GM19324 (cell line): Measurements from ENCODE around the gene ATG4B.

ENCODE experiments used
- ATAC-seq: cut with Tn5 transposase; IDR thresholded peaks from one replicate; pipeline ENCODE4 v1.9.1; 2021; ENCODE audit warnings: mild to moderate bottlenecking, moderate library complexity; ENCODE audit not compliant: unreplicated experiment, low FRiP score

The ATG4B gene

GRCh38 chr2:241637795-241638660 lies 535 bp downstream of the ATG4B start:
- ATAC-seq = peak; percentile 10

- no peak for ATAC-seq
These were observed 1.4 kb downstream of the ATG4B start for GRCh38 chr2:241638940-241639339.

GRCh38 chr2:241639385-241639784 lies 1.9 kb downstream of the ATG4B start:
- ATAC-seq = no peak

GRCh38 chr2:241640165-241640795 lies 2.8 kb downstream of the ATG4B start:
- no peak for ATAC-seq

DNA sequence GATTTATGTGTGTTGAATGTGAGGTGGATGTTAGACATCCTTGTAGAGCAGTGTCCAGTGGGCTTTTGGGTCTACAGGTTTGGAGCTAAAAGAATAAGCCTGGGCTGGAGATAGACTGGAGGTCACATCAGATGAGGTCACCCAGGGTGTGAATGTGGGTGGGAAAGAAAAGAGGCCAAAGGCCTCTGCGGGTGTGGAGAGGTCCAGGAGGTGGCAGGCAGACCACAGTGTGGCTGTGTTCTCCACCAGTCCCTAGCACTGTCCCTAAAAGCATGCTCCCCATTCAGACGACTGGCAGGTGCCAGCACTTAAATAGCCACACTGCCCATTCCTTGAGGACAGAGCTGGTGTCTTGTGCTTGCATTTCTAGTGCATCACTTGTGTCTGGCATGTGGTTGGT lies 4.1 kb downstream of the ATG4B start:
- ATAC-seq = no peak

- no peak for ATAC-seq
These were observed 7.8 kb downstream of the ATG4B start for GRCh38 chr2:241645056-241645914.

- no peak for ATAC-seq
These were observed 8.6 kb downstream of the ATG4B start for GRCh38 chr2:241645915-241646645.

- no peak for ATAC-seq
These were observed 11.0 kb downstream of the ATG4B start for GRCh38 chr2:241648453-241648852.

- no peak for ATAC-seq
These were observed 11.9 kb downstream of the ATG4B start for GRCh38 chr2:241649404-241649803.

DNA sequence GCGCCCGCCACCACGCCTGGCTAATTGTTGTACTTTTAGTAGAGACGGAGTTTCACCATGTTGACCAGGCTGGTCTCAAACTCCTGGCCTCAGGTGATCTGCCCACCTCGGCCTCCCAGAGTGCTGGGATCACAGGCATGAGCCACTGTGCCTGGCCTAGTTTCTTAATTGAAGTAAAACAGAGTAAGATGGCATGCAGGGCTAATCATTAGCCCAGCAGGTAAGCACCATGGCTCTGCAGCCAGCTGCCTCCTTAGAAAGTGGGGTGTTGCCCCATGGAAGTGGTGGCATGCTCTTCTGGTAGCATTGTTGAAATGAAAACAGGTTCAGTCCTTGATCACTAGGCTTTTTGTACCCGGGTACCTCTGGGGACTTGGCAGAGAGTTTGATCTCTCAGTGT lies 12.4 kb downstream of the ATG4B start:
- no peak for ATAC-seq

DNA sequence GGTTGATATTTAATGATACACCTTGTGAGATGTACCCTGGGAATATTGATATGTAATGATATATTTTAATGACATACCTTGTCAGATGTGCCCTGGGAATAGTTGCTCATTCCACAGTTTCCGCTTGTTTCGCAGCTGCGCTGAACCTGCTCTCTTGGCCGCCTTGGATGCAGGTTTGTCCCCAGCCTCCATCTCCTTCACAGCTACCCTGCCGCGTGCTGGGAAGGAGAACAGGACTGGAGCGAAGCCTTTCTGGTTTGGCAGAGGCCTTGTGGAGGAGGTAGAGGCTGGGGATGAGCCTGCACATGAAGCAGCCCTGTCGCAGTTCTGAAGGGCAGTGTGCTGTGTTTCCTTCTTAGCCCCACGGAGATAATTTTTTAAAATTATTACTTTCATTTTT lies 14.6 kb downstream of the ATG4B start:
- no peak for ATAC-seq

GRCh38 chr2:241652722-241653121 lies 15.2 kb downstream of the ATG4B start:
- no peak for ATAC-seq

DNA sequence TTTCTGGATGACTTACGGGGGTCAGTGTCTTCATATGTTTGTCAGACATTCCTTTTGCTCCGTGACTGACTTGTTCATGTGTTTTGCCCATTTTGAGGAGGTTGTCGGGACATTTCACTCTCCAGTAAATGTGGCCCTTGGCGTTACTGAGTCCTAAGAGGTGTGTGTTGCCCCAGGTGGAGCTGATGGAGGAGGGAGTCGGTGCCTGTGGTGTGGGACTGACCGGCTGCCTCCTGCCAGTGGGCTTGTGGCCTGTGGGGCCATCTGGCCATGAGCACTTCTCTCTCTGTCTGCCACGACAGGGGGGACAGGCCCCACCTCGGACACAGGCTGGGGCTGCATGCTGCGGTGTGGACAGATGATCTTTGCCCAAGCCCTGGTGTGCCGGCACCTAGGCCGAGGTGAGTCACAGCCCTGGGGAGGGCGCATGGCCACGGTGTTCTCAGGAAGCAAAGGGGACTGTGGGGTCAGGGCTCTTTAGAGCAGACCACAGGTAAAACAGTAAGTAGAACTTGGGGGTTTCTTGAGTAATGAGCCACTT lies 15.8 kb downstream of the ATG4B start:
- ATAC-seq = no peak

GRCh38 chr2:241654551-241654950 lies 17.1 kb downstream of the ATG4B start:
- ATAC-seq = no peak

DNA sequence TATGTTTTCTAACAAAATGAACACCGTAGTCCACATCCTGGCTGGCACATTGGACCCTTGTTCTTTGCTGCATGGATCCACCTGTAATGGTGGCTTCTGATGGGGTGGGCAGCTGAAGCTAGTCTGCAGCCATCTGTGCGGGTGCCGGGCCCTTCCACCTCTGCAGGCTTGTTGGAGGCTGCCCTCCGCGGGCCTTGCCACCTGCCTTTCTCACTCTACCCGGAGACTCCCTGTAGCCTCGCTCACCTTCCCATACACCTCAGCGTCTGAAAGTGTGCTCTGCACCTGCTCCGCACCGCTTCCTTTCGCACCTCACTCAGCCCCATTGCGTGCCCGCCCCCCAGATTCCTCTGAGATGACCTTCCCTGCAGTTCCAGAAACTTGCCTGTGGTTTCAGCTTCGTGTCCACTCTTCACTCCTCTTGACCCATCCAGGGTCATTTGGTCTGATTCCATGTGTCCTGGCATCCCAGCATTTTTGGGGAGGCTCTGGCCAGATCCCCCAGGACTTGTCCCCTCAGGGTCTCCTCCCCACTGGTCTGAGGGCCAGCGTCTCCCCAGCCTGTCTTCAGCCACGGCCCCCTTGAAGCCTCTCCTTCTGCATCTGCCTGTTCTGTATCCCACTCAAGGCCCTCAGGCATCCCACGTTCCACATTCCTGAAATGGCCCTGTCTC lies 18.2 kb downstream of the ATG4B start:
- ATAC-seq = no peak

GRCh38 chr2:241656190-241656741 lies 18.8 kb downstream of the ATG4B start:
- no peak for ATAC-seq

- ATAC-seq = no peak
These were observed 20.3 kb downstream of the ATG4B start for GRCh38 chr2:241657786-241658254.

DNA sequence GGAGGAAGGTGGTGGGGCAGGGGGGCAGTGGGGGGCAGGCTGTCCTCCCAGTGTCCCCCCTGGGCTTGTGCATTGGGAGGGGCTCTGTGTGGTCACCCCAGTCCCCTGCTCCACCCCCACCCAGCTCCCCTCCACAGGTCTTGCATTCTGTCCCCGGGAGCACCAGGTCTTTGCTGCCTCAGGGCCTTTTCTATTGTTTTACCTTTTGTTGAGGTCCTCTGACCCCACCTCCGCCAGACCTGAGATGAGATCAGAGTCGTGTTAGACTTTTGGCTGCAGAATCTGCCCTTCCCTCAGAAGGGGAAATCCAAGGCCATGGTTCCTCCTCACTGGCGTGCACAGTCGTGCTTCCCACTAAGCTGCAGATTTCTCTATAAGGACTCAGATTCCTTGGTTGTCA lies 20.8 kb downstream of the ATG4B start:
- ATAC-seq = no peak

DNA sequence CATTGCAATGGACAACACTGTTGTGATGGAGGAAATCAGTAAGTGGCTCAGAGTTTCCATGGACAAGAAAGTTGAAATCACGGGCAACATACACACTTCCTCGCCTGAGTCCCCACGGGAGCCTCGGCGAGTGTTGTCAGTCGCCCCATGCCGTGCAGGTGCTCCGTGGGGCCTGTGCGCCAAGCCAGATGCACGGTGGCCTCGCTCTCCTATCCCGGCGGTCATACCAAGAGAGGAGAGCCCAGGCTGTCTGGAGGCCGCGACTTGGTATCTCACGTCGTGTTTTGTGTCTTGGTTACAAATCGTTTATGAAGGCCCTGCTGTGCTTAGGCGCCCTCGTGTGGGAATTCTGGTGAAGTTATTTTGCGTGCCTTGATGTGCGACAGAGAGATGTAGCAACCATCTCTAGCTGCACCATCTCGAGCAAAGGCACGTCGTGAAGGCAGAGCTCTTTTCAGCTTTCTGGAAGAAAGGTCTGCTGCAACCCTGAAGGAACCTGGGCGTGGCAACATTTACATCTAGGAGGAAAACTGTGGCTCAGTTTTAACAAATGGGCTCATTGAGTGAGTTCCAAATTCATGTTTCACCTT lies 21.8 kb downstream of the ATG4B start:
- no peak for ATAC-seq
